HG03378 (cell line): ENCODE data around the gene NDP.
"Not testable (repeated sequence)": the region's sequence is repeated elsewhere in the genome, so short reads cannot be mapped to it uniquely, and the experiment has no call there.

Experiments
- ATAC-seq: cut with Tn5 transposase; IDR thresholded peaks from one replicate; pipeline ENCODE4 v1.9.1; 2021; ENCODE audit warnings: mild to moderate bottlenecking, moderate library complexity; ENCODE audit not compliant: unreplicated experiment

Gene NDP

GRCh38 chrX:43971966-43972961 is 926 bp downstream of the NDP start:
- no peak for ATAC-seq

- ATAC-seq: no peak
Measured at GRCh38 chrX:43970528-43970927, 2.7 kb downstream of the NDP start.

- no peak for ATAC-seq
Measured at GRCh38 chrX:43969504-43970501, 3.4 kb downstream of the NDP start.

GRCh38 chrX:43968359-43968781 is 4.8 kb downstream of the NDP start:
- no peak for ATAC-seq

- no peak for ATAC-seq
Measured at GRCh38 chrX:43964936-43965335, 8.3 kb downstream of the NDP start.

- ATAC-seq: no peak
Measured at GRCh38 chrX:43963726-43964125, 9.5 kb downstream of the NDP start.

- no peak for ATAC-seq
Measured at GRCh38 chrX:43962636-43963035, 10.6 kb downstream of the NDP start.

GRCh38 chrX:43961699-43962098 is 11.5 kb downstream of the NDP start:
- ATAC-seq: no peak

GRCh38 chrX:43958529-43958928 is 14.7 kb downstream of the NDP start:
- ATAC-seq: peak; percentile 88

GRCh38 chrX:43956034-43956433 is 17.2 kb downstream of the NDP start:
- no peak for ATAC-seq

- ATAC-seq: no peak
Measured at GRCh38 chrX:43953218-43953617, 20.0 kb downstream of the NDP start.

GRCh38 chrX:43949669-43950068 is 23.5 kb downstream of the NDP start:
- ATAC-seq: no peak

- ATAC-seq: no peak
Measured at GRCh38 chrX:43940816-43941474, 32.2 kb downstream of the NDP start.

GRCh38 chrX:43939187-43939926 is 33.8 kb downstream of the NDP start:
- ATAC-seq: no peak

- not testable (repeated sequence) for ATAC-seq
Measured at GRCh38 chrX:43922032-43922431, 51.2 kb downstream of the NDP start.

GRCh38 chrX:43910772-43911171 is 62.4 kb downstream of the NDP start:
- ATAC-seq: not testable (repeated sequence)

- ATAC-seq: no peak
Measured at GRCh38 chrX:43910012-43910411, 63.2 kb downstream of the NDP start.

- no peak for ATAC-seq
Measured at GRCh38 chrX:43909141-43909540, 64.0 kb downstream of the NDP start.

- ATAC-seq: no peak
Measured at GRCh38 chrX:43899878-43900815, 73.0 kb downstream of the NDP start.
